Ovary (tissue), 3 donors: Measurements from ENCODE around the gene PRSS1.

Experiments
- EP300 ChIP-seq: sonication (generic); formaldehyde crosslinking; IDR thresholded peaks from one replicate; pipeline ENCODE4 v1.6.1; 2017; ENCODE audit warnings: antibody characterized with exemption
- POLR2A ChIP-seq: fragments of 450-650 bp; IDR thresholded peaks from one replicate; pipeline ENCODE4 v1.6.1; 2017; ENCODE audit warnings: antibody characterized with exemption, mild to moderate bottlenecking, moderate library complexity
- TF ChIP-seq, protein P1 (sequence below), 3 donors: fragments of 450-650 bp in 2 of 3; fragments of 200-600 bp in 1 of 3; IDR thresholded peaks; one replicate each; pipeline versions ENCODE4 v1.5.1 to v1.8.0; 2016 to 2022; ENCODE audit warnings: antibody characterized with exemption in 3 of 3, mild to moderate bottlenecking in 1 of 3
- donor health status: DM: no; HTN: no; CAD: no.

DNA sequence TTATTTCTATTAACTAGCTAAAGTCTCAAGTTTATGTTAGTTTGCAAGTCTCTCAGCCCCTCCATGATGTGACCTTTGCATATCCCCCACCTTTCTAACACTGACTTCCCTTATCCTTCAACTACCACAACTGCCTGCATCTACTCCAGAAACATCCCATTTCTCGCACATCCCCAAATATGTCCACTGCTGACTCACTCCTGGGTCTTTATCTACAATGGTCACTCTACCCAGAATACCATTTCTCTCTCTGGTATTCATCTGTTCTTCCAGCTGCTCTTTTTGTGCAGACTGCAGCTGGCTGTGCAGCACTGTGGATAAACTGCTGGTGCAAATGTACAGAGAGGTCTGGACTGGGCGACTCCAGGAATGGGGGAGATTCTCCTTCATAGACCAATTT, 32.7 kb upstream of the PRSS1 start:
- TF ChIP-seq, protein P1, sequence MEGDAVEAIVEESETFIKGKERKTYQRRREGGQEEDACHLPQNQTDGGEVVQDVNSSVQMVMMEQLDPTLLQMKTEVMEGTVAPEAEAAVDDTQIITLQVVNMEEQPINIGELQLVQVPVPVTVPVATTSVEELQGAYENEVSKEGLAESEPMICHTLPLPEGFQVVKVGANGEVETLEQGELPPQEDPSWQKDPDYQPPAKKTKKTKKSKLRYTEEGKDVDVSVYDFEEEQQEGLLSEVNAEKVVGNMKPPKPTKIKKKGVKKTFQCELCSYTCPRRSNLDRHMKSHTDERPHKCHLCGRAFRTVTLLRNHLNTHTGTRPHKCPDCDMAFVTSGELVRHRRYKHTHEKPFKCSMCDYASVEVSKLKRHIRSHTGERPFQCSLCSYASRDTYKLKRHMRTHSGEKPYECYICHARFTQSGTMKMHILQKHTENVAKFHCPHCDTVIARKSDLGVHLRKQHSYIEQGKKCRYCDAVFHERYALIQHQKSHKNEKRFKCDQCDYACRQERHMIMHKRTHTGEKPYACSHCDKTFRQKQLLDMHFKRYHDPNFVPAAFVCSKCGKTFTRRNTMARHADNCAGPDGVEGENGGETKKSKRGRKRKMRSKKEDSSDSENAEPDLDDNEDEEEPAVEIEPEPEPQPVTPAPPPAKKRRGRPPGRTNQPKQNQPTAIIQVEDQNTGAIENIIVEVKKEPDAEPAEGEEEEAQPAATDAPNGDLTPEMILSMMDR (IDR thresholded peaks at IDR 0.05): no peak
- TF ChIP-seq POLR2A: no peak
- TF ChIP-seq EP300: no peak
